AG04450 (cell line): ENCODE measurements around the gene RGS9. TPM values are rescaled to one million over a fixed set of nuclear protein-coding genes. Genes with fewer than 3 reads are reported as not detected.

Experiments used
- CTCF ChIA-PET: fragments of 300-600, 350-600 bp; formaldehyde crosslinking; extraction: SDS; loops from one replicate; lab custom pipeline; 2022; ENCODE audit warnings: antibody characterized with exemption, inconsistent platforms; lab: Charles Lee
- POLR2A ChIA-PET: fragments of 350-600 bp; formaldehyde crosslinking; extraction: SDS; loops from one replicate; lab custom pipeline; 2021; ENCODE audit warnings: antibody characterized with exemption, inconsistent platforms; lab: Yijun Ruan, JAX
- DNase-seq: peaks from one replicate; pipeline ENCODE4 v3.0.0-alpha.2; 2011; ENCODE audit warnings: low read depth, low spot score
- H3K27ac ChIP-seq: one replicate; pipeline ENCODE4 v1.5.1; 2012; ENCODE audit warnings: low read depth, low read length, control low read depth
- H3K27me3 ChIP-seq: one replicate; pipeline ENCODE4 v1.6.0; 2012; ENCODE audit warnings: low read length; ENCODE audit not compliant: control insufficient read depth, insufficient read depth
- H3K4me3 ChIP-seq: 2 replicates; pipeline ENCODE4 v1.5.1; 2011; ENCODE audit warnings: mild to moderate bottlenecking, low read depth, low read length, control low read depth
- H3K9me3 ChIP-seq: 2 replicates; pipeline ENCODE4 v1.5.1; 2012; ENCODE audit warnings: low read length; ENCODE audit not compliant: control insufficient read depth, insufficient read depth
- polyA plus RNA-seq: library from polyadenylated mRNA; depleted of rRNA; stranded (reverse); fragments of >200 nt; gene quantifications from 2 replicates; pipeline ENCODE4 v1.2.3, GENCODE V29; 2011
- TF ChIP-seq, protein P1 (sequence below): IDR thresholded peaks from 2 replicates; pipeline ENCODE4 v1.5.1; 2011; ENCODE audit warnings: low read depth, low read length, control low read depth, inconsistent platforms

RGS9 gene
- polyA plus RNA-seq, 1 experiment: 2.1 TPM

GRCh38 chr17:65254166-65254565, 117.0 kb downstream of the RGS9 start:
- DNase-seq: no peak
- ChIA-PET POLR2A (no interaction called here), CTCF (interaction anchor here (0.6 to 1.0 kb wide), 2 partner anchors 22 to 915 kb away, joined by 3 to 4 read pairs; no protein-coding TSS in a partner anchor)
- Histone ChIP-seq H3K4me3 (no peak overlapping the region), H3K9me3 (no peaks in the 10 kb centered on the region), H3K27me3 (peaks cover 13% of the 10 kb centered on the region), H3K27ac (no peak overlapping the region)
- TF ChIP-seq, protein P1, sequence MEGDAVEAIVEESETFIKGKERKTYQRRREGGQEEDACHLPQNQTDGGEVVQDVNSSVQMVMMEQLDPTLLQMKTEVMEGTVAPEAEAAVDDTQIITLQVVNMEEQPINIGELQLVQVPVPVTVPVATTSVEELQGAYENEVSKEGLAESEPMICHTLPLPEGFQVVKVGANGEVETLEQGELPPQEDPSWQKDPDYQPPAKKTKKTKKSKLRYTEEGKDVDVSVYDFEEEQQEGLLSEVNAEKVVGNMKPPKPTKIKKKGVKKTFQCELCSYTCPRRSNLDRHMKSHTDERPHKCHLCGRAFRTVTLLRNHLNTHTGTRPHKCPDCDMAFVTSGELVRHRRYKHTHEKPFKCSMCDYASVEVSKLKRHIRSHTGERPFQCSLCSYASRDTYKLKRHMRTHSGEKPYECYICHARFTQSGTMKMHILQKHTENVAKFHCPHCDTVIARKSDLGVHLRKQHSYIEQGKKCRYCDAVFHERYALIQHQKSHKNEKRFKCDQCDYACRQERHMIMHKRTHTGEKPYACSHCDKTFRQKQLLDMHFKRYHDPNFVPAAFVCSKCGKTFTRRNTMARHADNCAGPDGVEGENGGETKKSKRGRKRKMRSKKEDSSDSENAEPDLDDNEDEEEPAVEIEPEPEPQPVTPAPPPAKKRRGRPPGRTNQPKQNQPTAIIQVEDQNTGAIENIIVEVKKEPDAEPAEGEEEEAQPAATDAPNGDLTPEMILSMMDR: no peak

DNA sequence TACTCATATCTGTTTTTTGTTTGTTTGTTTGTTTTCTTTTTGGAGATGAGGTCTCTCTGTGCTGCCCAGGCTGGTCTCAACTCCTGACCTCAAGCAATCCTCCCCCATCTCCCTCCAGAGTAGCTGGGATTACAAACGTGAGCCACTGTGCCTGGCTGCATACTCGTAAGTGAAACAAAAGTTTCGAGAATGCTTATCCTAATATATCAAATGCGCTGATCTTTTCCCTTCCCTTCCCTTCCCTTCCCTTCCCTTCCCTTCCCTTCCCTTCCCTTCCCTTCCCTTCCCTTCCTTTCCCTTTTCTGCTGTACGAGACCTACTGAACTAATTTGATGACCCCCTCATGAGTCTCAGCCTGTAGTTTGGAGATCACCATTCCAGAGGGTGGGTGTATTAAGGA, 122.1 kb downstream of the RGS9 start:
- no peaks in the 10 kb centered on the region for H3K9me3 ChIP-seq
- peaks cover 5% of the 10 kb centered on the region for H3K27me3 ChIP-seq
- no peak overlapping the region for H3K27ac ChIP-seq
- CTCF ChIA-PET: no interaction called here
- no peak for DNase-seq
- TF ChIP-seq, protein P1: no peak
- no peak overlapping the region for H3K4me3 ChIP-seq
- POLR2A ChIA-PET: no interaction called here

- Histone ChIP-seq H3K27ac (no peak overlapping the region), H3K27me3 (peaks cover 5% of the 10 kb centered on the region), H3K4me3 (no peak overlapping the region), H3K9me3 (no peaks in the 10 kb centered on the region)
- DNase-seq: no peak
- ChIA-PET POLR2A (no interaction called here), CTCF (no interaction called here)
- TF ChIP-seq, protein P1: no peak
These were observed 122.7 kb downstream of the RGS9 start for GRCh38 chr17:65259696-65260485.

- Histone ChIP-seq H3K27ac (no peak overlapping the region), H3K27me3 (peaks cover 5% of the 10 kb centered on the region), H3K4me3 (no peak overlapping the region), H3K9me3 (no peaks in the 10 kb centered on the region)
- ChIA-PET POLR2A (no interaction called here), CTCF (no interaction called here)
- TF ChIP-seq, protein P1: no peak
- DNase-seq: no peak
These were observed 123.5 kb downstream of the RGS9 start for GRCh38 chr17:65260626-65261025.

DNA sequence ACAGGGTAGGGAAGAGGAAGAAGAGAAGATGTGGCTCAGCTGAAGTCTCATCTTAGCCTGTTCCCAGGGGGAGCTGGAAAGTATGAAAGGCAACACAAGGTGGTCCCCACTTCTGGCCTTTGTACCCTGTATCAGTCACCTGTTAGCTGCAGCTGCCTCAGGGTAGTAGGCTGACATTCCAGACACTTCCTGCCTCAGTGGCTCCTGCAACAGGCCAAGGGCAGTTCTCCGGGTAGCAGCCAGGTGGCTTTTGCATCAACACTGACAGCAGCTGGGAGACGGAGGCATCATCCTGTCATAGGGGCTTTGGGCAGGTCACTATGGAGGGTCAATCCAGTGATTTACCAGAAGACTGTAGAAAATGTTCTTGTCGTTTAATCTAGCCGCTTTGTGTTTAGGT, 124.0 kb downstream of the RGS9 start:
- Histone ChIP-seq H3K9me3 (no peaks in the 10 kb centered on the region), H3K27me3 (peaks cover 8% of the 10 kb centered on the region), H3K27ac (no peak overlapping the region), H3K4me3 (no peak overlapping the region)
- POLR2A ChIA-PET: no interaction called here
- TF ChIP-seq, protein P1: no peak
- DNase-seq: no peak
- CTCF ChIA-PET: no interaction called here
